ENCODE results near the gene PGBD2. TPM values are rescaled to one million over a fixed set of nuclear protein-coding genes. Genes with fewer than 3 reads are reported as not detected.
"Not testable (repeated sequence)": the region's sequence is repeated elsewhere in the genome, so short reads cannot be mapped to it uniquely, and the experiment has no call there.

The PGBD2 gene
- total RNA-seq, 1 experiment from 2014 or later = 7.8 TPM

GRCh38 chr1:248886237-248886895, 19.7 kb upstream of the PGBD2 start:
- intact Hi-C loops (cut with micrococcal nuclease; ENCODE audit: unreplicated experiment) = no loop called here
- DNase-seq = no peak
- H3K9me3 Mint-ChIP-seq (ENCODE audit: low read depth, unreplicated experiment) = no peaks in the 10 kb centered on the region
- peaks cover 29% of the 10 kb centered on the region for H3K27me3 Mint-ChIP-seq (ENCODE audit: unreplicated experiment)
- TF ChIP-seq, protein P1, sequence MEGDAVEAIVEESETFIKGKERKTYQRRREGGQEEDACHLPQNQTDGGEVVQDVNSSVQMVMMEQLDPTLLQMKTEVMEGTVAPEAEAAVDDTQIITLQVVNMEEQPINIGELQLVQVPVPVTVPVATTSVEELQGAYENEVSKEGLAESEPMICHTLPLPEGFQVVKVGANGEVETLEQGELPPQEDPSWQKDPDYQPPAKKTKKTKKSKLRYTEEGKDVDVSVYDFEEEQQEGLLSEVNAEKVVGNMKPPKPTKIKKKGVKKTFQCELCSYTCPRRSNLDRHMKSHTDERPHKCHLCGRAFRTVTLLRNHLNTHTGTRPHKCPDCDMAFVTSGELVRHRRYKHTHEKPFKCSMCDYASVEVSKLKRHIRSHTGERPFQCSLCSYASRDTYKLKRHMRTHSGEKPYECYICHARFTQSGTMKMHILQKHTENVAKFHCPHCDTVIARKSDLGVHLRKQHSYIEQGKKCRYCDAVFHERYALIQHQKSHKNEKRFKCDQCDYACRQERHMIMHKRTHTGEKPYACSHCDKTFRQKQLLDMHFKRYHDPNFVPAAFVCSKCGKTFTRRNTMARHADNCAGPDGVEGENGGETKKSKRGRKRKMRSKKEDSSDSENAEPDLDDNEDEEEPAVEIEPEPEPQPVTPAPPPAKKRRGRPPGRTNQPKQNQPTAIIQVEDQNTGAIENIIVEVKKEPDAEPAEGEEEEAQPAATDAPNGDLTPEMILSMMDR (IDR thresholded peaks at IDR 0.05; ENCODE audit: unreplicated experiment) = no peak
- peaks cover 7% of the 10 kb centered on the region for H3K4me1 Mint-ChIP-seq (ENCODE audit: low read depth, unreplicated experiment)
- H3K27ac Mint-ChIP-seq (ENCODE audit: unreplicated experiment) = no peak overlapping the region
- no TSS peak for BruUV-seq (replicated peaks)
- no peak overlapping the region for H3K4me3 Mint-ChIP-seq (ENCODE audit: low read depth, unreplicated experiment)
- CTCF ChIA-PET = no interaction called here
- H3K36me3 Mint-ChIP-seq (ENCODE audit: insufficient read depth, unreplicated experiment) = no peaks in the 10 kb centered on the region

- H3K27ac Mint-ChIP-seq (ENCODE audit: unreplicated experiment); H3K9me3 Mint-ChIP-seq (ENCODE audit: low read depth, unreplicated experiment); BruUV-seq (replicated peaks); H3K4me1 Mint-ChIP-seq (ENCODE audit: low read depth, unreplicated experiment); H3K4me3 Mint-ChIP-seq (ENCODE audit: low read depth, unreplicated experiment); CTCF ChIA-PET; intact Hi-C loops (cut with micrococcal nuclease; ENCODE audit: unreplicated experiment); DNase-seq; H3K36me3 Mint-ChIP-seq (ENCODE audit: insufficient read depth, unreplicated experiment): not testable (repeated sequence)
- peaks cover 36% of the 10 kb centered on the region for H3K27me3 Mint-ChIP-seq (ENCODE audit: unreplicated experiment)
Measured at GRCh38 chr1:248889914-248890243, 16.2 kb upstream of the PGBD2 start.

GRCh38 chr1:248890549-248891498, 15.2 kb upstream of the PGBD2 start:
- Mint-ChIP-seq H3K9me3 (ENCODE audit: low read depth, unreplicated experiment) (no peaks in the 10 kb centered on the region), H3K27ac (ENCODE audit: unreplicated experiment) (no peak overlapping the region), H3K4me3 (ENCODE audit: low read depth, unreplicated experiment) (no peak overlapping the region), H3K36me3 (ENCODE audit: insufficient read depth, unreplicated experiment) (no peaks in the 10 kb centered on the region), H3K27me3 (ENCODE audit: unreplicated experiment) (peaks cover 40% of the 10 kb centered on the region), H3K4me1 (ENCODE audit: low read depth, unreplicated experiment) (no peaks in the 10 kb centered on the region)
- CTCF ChIA-PET = no interaction called here
- no peak for DNase-seq
- BruUV-seq (replicated peaks) = no TSS peak
- intact Hi-C loops (cut with micrococcal nuclease; ENCODE audit: unreplicated experiment) = no loop called here
- TF ChIP-seq, protein P1 (IDR thresholded peaks at IDR 0.05; ENCODE audit: unreplicated experiment) = no peak

- CTCF ChIA-PET = no interaction called here
- intact Hi-C loops (cut with micrococcal nuclease; ENCODE audit: unreplicated experiment) = no loop called here
- no peak for DNase-seq
- TF ChIP-seq, protein P1 (IDR thresholded peaks at IDR 0.05; ENCODE audit: unreplicated experiment) = no peak
- Mint-ChIP-seq H3K27me3 (ENCODE audit: unreplicated experiment) (peaks cover 42% of the 10 kb centered on the region), H3K9me3 (ENCODE audit: low read depth, unreplicated experiment) (no peaks in the 10 kb centered on the region), H3K27ac (ENCODE audit: unreplicated experiment) (no peak overlapping the region), H3K36me3 (ENCODE audit: insufficient read depth, unreplicated experiment) (no peaks in the 10 kb centered on the region), H3K4me3 (ENCODE audit: low read depth, unreplicated experiment) (no peak overlapping the region), H3K4me1 (ENCODE audit: low read depth, unreplicated experiment) (no peaks in the 10 kb centered on the region)
- no TSS peak for BruUV-seq (replicated peaks)
Measured at GRCh38 chr1:248891758-248892157, 14.3 kb upstream of the PGBD2 start.

DNA sequence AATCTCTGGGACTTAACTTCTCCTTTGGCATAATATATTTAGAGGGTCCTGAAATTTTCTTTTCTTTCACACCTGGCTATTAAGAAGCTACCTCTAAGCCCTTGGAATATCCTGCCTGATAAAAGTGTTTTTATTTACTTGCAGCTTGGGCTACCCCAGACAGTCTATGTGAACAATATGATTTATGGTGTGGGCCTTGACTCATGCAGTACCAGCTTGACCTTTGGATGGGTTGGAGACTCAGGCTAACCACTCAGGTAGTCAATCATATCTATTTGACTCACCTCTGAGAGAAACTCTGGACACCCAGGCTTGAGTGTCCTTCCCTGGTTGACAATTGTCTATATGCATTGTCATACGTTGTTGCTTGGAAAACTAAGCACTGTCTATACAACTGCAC, 13.4 kb upstream of the PGBD2 start:
- CTCF ChIA-PET = no interaction called here
- TF ChIP-seq, protein P1 (IDR thresholded peaks at IDR 0.05; ENCODE audit: unreplicated experiment) = no peak
- Mint-ChIP-seq H3K4me1 (ENCODE audit: low read depth, unreplicated experiment) (no peaks in the 10 kb centered on the region), H3K4me3 (ENCODE audit: low read depth, unreplicated experiment) (no peak overlapping the region), H3K27ac (ENCODE audit: unreplicated experiment) (no peak overlapping the region), H3K9me3 (ENCODE audit: low read depth, unreplicated experiment) (no peaks in the 10 kb centered on the region), H3K36me3 (ENCODE audit: insufficient read depth, unreplicated experiment) (no peaks in the 10 kb centered on the region), H3K27me3 (ENCODE audit: unreplicated experiment) (peaks cover 50% of the 10 kb centered on the region)
- intact Hi-C loops (cut with micrococcal nuclease; ENCODE audit: unreplicated experiment) = no loop called here
- DNase-seq = no peak
- BruUV-seq (replicated peaks) = no TSS peak

All from Calu3 (cell line).